NCI-H82 treated with DMSO at 0.1 percent for 48 hours (cell line): ENCODE measurements around the gene HRAS.
"Not testable (repeated sequence)": the region's sequence is repeated elsewhere in the genome, so short reads cannot be mapped to it uniquely, and the experiment has no call there.

Experiments used
- DNase-seq: peaks from one replicate; lab custom pipeline; 2025; ENCODE audit not compliant: unreplicated experiment; lab: John Stamatoyannopoulos, UW

The HRAS gene

GRCh38 chr11:535519-536454 is at the start of gene HRAS:
HRAS (minus strand) TSS chr11:535576.
- peak; percentile 78 for DNase-seq

GRCh38 chr11:584287-584686 is 48.9 kb upstream of the HRAS start:
- no peak for DNase-seq

GRCh38 chr11:581752-582151 is 46.4 kb upstream of the HRAS start:
- no peak for DNase-seq

GRCh38 chr11:581342-581741 is 46.0 kb upstream of the HRAS start:
- no peak for DNase-seq

GRCh38 chr11:579830-580601 is 44.6 kb upstream of the HRAS start:
- DNase-seq: no peak

GRCh38 chr11:578276-579035 is 43.1 kb upstream of the HRAS start:
- DNase-seq: no peak

GRCh38 chr11:577611-577894 is 42.2 kb upstream of the HRAS start:
- DNase-seq: no peak

GRCh38 chr11:576811-577610 is 41.6 kb upstream of the HRAS start:
- no peak for DNase-seq

- peak; percentile 86 for DNase-seq
Measured at GRCh38 chr11:575996-576768, 40.8 kb upstream of the HRAS start, which contains the start of gene PHRF1. PHRF1 (plus strand) TSS chr11:576470; CDS start chr11:581513, 5,043 bp downstream.

- no peak for DNase-seq
Measured at GRCh38 chr11:575313-575995, 40.1 kb upstream of the HRAS start.

GRCh38 chr11:574632-575312 is 39.4 kb upstream of the HRAS start:
- no peak for DNase-seq

GRCh38 chr11:574031-574570 is 38.7 kb upstream of the HRAS start:
- DNase-seq: not testable (repeated sequence)

- no peak for DNase-seq
Measured at GRCh38 chr11:573146-573759, 37.9 kb upstream of the HRAS start.

- no peak for DNase-seq
Measured at GRCh38 chr11:571802-572185, 36.4 kb upstream of the HRAS start.

- DNase-seq: no peak
Measured at GRCh38 chr11:569158-569885, 33.9 kb upstream of the HRAS start.

- peak; percentile 69 for DNase-seq
Measured at GRCh38 chr11:568306-569157, 33.2 kb upstream of the HRAS start.
